BJ (cell line): Measurements from ENCODE around the gene NKAIN2. TPM values are rescaled to one million over a fixed set of nuclear protein-coding genes. Genes with fewer than 3 reads are reported as not detected.
"Not testable (repeated sequence)": the region's sequence is repeated elsewhere in the genome, so short reads cannot be mapped to it uniquely, and the experiment has no call there.

ENCODE experiments used
- CTCF ChIA-PET: fragments of 350-600 bp; formaldehyde crosslinking; extraction: SDS; loops from one replicate; lab custom pipeline; 2021; ENCODE audit warnings: antibody characterized with exemption, inconsistent platforms; lab: Yijun Ruan, JAX
- POLR2A ChIA-PET: fragments of 300-600 bp; sonication (Branson Sonifier 250); formaldehyde crosslinking; extraction: SDS; loops from one replicate; lab custom pipeline; 2021; ENCODE audit warnings: antibody characterized with exemption; lab: Charles Lee
- DNase-seq: peaks from one replicate; pipeline ENCODE4 v3.0.0-alpha.2; 2011; ENCODE audit warnings: low read depth
- H3K27me3 ChIP-seq: 2 replicates; pipeline ENCODE4 v1.6.0; 2011; ENCODE audit warnings: low read length; ENCODE audit not compliant: control insufficient read depth, insufficient read depth
- H3K36me3 ChIP-seq: 2 replicates; pipeline ENCODE4 v1.5.1; 2011; ENCODE audit warnings: low read length; ENCODE audit not compliant: control insufficient read depth, insufficient read depth
- H3K4me3 ChIP-seq: 2 replicates; pipeline ENCODE4 v1.5.1; 2011; ENCODE audit warnings: low read depth, mild to moderate bottlenecking, control low read depth, low read length
- CTCF ChIP-seq: IDR thresholded peaks from 2 replicates; pipeline ENCODE4 v1.5.1; 2011; ENCODE audit warnings: low read depth, mild to moderate bottlenecking, control low read depth, inconsistent platforms, low read length, moderate library complexity; ENCODE audit not compliant: insufficient read depth
- polyA plus RNA-seq: library from polyadenylated mRNA; depleted of rRNA; stranded (reverse); fragments of >200 nt; gene quantifications from 2 replicates; pipeline ENCODE4 v1.2.3, GENCODE V29; 2011

NKAIN2 gene
- polyA plus RNA-seq, 1 experiment: not detected

GRCh38 chr6:124396361-124396760 is 592.7 kb downstream of the NKAIN2 start:
- CTCF ChIA-PET: no interaction called here
- POLR2A ChIA-PET: no interaction called here
- no peak for DNase-seq

GRCh38 chr6:124400261-124400999 is 596.8 kb downstream of the NKAIN2 start:
- Histone ChIP-seq H3K27me3 (no peaks in the 10 kb centered on the region), H3K36me3 (no peaks in the 10 kb centered on the region), H3K4me3 (no peak overlapping the region)
- POLR2A ChIA-PET: no interaction called here
- TF ChIP-seq CTCF: no peak
- CTCF ChIA-PET: no interaction called here
- no peak for DNase-seq

More at GRCh38 chr6:124396361-124396760, 592.7 kb downstream of the NKAIN2 start:
- no peak for TF ChIP-seq CTCF
- H3K36me3 ChIP-seq: no peaks in the 10 kb centered on the region
- H3K27me3 ChIP-seq: no peaks in the 10 kb centered on the region
- H3K4me3 ChIP-seq: no peak overlapping the region

DNA sequence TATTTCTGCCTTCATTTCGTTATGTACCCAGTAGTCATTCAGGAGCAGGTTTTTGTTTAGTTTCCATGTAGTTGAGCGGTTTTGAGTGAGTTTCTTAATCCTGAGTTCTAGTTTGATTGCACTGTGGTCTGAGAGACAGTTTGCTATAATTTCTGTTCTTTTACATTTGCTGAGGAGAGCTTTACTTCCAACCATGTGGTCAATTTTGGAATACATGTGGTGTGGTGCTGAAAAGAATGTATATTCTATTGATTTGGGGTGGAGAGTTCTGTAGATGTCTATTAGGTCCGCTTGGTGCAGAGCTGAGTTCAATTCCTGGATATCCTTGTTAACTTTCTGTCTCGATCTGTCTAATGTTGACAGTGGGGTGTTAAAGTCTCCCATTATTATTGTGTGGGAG is 606.8 kb downstream of the NKAIN2 start:
- CTCF ChIA-PET, DNase-seq, H3K27me3 ChIP-seq, H3K36me3 ChIP-seq, H3K4me3 ChIP-seq, POLR2A ChIA-PET: not testable (repeated sequence)

DNA sequence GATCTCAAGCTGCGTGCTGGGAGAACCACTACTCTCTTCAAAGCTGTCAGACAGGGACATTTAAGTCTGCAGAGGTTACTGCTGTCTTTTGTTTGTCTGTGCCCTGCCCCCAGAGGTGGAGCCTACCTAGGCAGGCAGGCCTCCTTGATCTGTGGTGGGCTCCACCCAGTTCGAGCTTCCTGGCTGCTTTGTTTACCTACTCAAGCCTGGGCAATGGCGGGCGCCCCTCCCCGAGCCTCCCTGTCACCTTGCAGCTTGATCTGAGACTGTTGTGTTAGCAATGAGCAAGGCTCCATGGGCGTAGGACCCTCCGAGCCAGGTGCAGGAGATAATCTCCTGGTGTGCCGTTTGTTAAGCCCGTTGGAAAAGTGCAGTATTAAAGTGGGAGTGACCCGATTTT is 609.0 kb downstream of the NKAIN2 start:
- H3K27me3 ChIP-seq, H3K36me3 ChIP-seq, H3K4me3 ChIP-seq, POLR2A ChIA-PET, DNase-seq, CTCF ChIA-PET: not testable (repeated sequence)

DNA sequence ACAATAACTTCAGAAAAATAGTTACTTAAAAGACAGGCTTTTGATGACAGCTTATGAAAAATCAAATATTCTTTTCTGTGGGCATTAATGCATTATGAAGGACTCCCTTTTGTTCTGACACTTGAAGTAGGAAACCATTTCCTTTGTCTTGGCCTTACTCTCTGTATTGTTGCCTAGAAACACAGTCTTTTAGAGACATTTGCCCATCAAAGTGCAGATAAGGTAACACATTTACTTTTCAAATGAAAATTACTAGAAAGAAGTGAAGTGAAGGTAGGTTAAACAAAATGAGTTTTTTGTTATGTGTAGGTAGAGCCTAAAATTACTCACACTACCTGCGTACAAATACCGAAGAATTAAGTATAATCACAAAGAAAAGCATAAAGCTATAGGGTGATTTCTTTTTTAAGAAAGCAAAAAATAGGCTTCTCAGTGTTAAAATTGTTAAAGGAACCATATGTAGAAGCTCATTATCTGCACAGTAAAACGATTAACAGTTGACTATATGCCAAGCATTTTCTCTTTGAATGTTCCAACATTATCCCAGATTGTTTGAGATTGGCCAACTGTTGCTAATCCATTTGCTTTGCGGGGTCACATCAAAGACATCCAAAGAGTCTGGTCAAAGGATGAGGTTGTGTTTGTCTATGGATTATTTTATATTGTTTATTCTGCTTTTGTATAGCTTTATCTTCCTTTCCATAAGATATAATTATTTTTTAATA is 616.6 kb downstream of the NKAIN2 start:
- Histone ChIP-seq H3K4me3 (no peak overlapping the region), H3K36me3 (no peaks in the 10 kb centered on the region), H3K27me3 (no peaks in the 10 kb centered on the region)
- ChIA-PET CTCF (no interaction called here), POLR2A (no interaction called here)
- no peak for TF ChIP-seq CTCF
- no peak for DNase-seq

GRCh38 chr6:124423621-124424020 is 620.0 kb downstream of the NKAIN2 start:
- POLR2A ChIA-PET: no interaction called here
- CTCF ChIA-PET: no interaction called here
- Histone ChIP-seq H3K4me3 (no peak overlapping the region), H3K27me3 (no peaks in the 10 kb centered on the region), H3K36me3 (no peaks in the 10 kb centered on the region)
- DNase-seq: no peak
- no peak for TF ChIP-seq CTCF
